ENCODE data around the gene RPL32. TPM values are rescaled to one million over a fixed set of nuclear protein-coding genes. Genes with fewer than 3 reads are reported as not detected.

The RPL32 gene
- polyA plus RNA-seq, 1 of the 3 experiments (the other 2 are of a cell fraction), result 2,311 TPM

DNA sequence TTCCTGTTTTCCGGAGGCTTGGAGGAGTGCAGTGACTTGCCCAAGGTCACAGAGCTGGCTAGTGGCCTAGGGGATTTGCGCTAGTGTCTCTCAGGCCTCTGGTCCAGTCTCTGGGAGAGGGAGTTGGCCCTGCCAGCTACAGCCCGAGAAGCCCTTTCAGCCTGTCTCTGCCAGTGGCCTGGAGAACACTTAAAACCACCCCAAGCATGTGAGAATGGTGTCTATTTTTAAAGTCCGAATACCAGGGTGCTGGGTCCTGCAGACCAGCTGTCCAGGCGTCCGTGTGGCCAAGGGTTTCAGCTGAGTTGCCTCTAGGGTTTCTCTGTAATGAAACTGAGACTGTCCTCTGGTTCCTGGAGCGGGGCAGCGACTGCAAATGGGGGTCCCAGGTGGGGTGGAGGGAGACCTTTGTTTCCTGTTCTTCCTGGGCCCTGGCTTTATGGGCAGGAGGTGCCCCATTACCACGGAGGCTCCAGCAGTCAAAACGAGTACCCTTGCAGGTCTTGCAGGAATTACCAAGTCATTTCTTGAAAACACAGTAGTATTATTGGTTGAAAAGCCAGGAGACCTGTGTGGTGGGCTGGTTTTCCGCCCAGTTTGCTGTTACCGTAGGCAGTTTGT lies 42.7 kb downstream of the RPL32 start:
- Histone ChIP-seq H2AFZ (ENCODE audit: low read depth) (no peak overlapping the region), H3K27me3 (ENCODE audit: insufficient read depth) (no peaks in the 10 kb centered on the region), H3K9ac (no peak overlapping the region), H4K20me1 (ENCODE audit: insufficient read depth) (no peaks in the 10 kb centered on the region), H3K79me2 (ENCODE audit: insufficient read depth) (no peaks in the 10 kb centered on the region), H3K9me3 (no peaks in the 10 kb centered on the region), H3K4me1 (ENCODE audit: control insufficient read depth in 1 of 2, insufficient read depth in 2 of 2, low read depth in 1 of 2, low read length in 1 of 2) (peaks cover 0 to 5% of the 10 kb centered on the region in 2 experiments; a peak in 2 of 4 replicates), H3F3A (replicated peaks; ENCODE audit: insufficient read depth) (peaks cover 3% of the 10 kb centered on the region), H3K27ac (ENCODE audit: low read depth in 2 of 2, low read length in 1 of 2) (no peak overlapping the region), H3K36me3 (replicated peaks in 1 of 2; ENCODE audit: control insufficient read depth in 1 of 2, insufficient read depth in 2 of 2, low read length in 1 of 2) (no peaks in the 10 kb centered on the region), H3K4me2 (no peak overlapping the region), H3K4me3 (ENCODE audit: low read depth in 2 of 2, low read length in 1 of 2) (no peak overlapping the region), H3K9me2 (no peaks in the 10 kb centered on the region)
- ChIA-PET CTCF (interaction anchor here (1.3 to 2.2 kb wide), 4 partner anchors 12 to 78 kb away, joined by 3 to 11 read pairs (median 4); no protein-coding TSS in a partner anchor), POLR2A (interaction anchor here (1.0 kb wide), 1 partner anchor 12 kb away, joined by 3 read pairs; no protein-coding TSS in a partner anchor)
- no peak for TF ChIP-seq MEF2A (IDR thresholded peaks at IDR 0.05; ENCODE audit: borderline replicate concordance, low read depth)
- no peak for TF ChIP-seq RCOR1 (IDR thresholded peaks at IDR 0.05; ENCODE audit: low read length)
- TF ChIP-seq RFX5 (IDR thresholded peaks at IDR 0.05; ENCODE audit: low read length), result no peak
- TF ChIP-seq, protein P1, sequence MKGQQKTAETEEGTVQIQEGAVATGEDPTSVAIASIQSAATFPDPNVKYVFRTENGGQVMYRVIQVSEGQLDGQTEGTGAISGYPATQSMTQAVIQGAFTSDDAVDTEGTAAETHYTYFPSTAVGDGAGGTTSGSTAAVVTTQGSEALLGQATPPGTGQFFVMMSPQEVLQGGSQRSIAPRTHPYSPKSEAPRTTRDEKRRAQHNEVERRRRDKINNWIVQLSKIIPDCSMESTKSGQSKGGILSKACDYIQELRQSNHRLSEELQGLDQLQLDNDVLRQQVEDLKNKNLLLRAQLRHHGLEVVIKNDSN (IDR thresholded peaks at IDR 0.05; ENCODE audit: borderline replicate concordance, low read depth), result no peak
- no peak for TF ChIP-seq FOXM1 (IDR thresholded peaks at IDR 0.05; ENCODE audit: low read depth)
- no peak for TF ChIP-seq MXI1 (IDR thresholded peaks at IDR 0.05; ENCODE audit: low read depth, low read length)
- no peak for TF ChIP-seq SIN3A (IDR thresholded peaks at IDR 0.05; ENCODE audit: borderline replicate concordance, low read depth, low read length)
- TF ChIP-seq TAF1 (IDR thresholded peaks at IDR 0.05; ENCODE audit: borderline replicate concordance, low read depth, low read length), result no peak
- no peak for TF ChIP-seq FOXJ3 (CRISPR knock-in tag; IDR thresholded peaks at IDR 0.05)
- no peak for DNase-seq
- 76% methylated on average over 7 of the region's 12 CpGs for WGBS (ENCODE audit: low lambda C conversion rate)

DNA sequence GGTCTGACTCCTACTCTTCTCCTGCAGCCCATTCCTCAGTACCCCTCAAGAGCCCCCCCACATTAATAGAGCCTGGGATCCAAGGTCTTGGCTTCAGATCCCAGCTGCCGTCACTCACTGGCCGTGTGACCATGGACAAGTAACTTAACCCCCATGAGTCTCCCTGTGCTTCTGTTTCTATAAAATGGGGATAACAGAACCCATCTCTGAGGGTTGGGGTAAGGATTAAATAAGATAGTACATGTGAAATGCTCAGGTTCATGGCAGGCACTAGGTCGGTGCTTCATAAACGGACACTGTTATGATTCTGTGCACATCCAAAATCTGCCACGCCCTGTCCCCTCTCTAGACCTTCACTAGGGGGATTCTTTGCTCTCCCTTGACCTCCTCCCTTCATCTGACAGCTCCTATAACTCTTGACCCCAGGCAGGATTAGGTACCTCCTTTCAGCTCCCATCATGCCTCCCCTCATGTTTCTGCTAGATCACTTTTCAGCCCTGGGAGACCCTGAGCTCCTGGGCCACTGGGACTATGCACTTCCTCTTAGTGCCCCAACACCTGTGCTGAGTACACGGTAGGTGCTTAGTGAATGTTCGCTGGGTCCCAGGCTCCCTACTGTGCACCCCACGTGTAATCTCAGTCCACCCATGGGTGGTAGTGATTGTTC lies 43.3 kb downstream of the RPL32 start:
- H3K4me3 ChIP-seq (ENCODE audit: low read depth in 2 of 2, low read length in 1 of 2), result no peak overlapping the region
- H3K9ac ChIP-seq, result no peak overlapping the region
- H2AFZ ChIP-seq (ENCODE audit: low read depth), result no peak overlapping the region
- no peaks in the 10 kb centered on the region for H3K9me3 ChIP-seq
- H3K4me1 ChIP-seq (ENCODE audit: control insufficient read depth in 1 of 2, insufficient read depth in 2 of 2, low read depth in 1 of 2, low read length in 1 of 2), result peaks cover 0 to 5% of the 10 kb centered on the region in 2 experiments; a peak in 2 of 4 replicates
- H3K27me3 ChIP-seq (ENCODE audit: insufficient read depth), result no peaks in the 10 kb centered on the region
- H3K79me2 ChIP-seq (ENCODE audit: insufficient read depth), result no peaks in the 10 kb centered on the region
- H3F3A ChIP-seq (replicated peaks; ENCODE audit: insufficient read depth), result peaks cover 3% of the 10 kb centered on the region
- H3K36me3 ChIP-seq (replicated peaks in 1 of 2; ENCODE audit: control insufficient read depth in 1 of 2, insufficient read depth in 2 of 2, low read length in 1 of 2), result no peaks in the 10 kb centered on the region
- no peak for DNase-seq
- no peak overlapping the region for H3K4me2 ChIP-seq
- TF ChIP-seq FOXJ3 (CRISPR knock-in tag; IDR thresholded peaks at IDR 0.05), result no peak
- no peak for TF ChIP-seq EP300 (IDR thresholded peaks at IDR 0.05; ENCODE audit: borderline replicate concordance in 1 of 2, low read depth in 1 of 2, low read length in 1 of 2)
- TF ChIP-seq FOXM1 (IDR thresholded peaks at IDR 0.05; ENCODE audit: low read depth), result no peak
- TF ChIP-seq, protein P1 (IDR thresholded peaks at IDR 0.05; ENCODE audit: borderline replicate concordance, low read depth), result no peak
- TF ChIP-seq, protein P2, sequence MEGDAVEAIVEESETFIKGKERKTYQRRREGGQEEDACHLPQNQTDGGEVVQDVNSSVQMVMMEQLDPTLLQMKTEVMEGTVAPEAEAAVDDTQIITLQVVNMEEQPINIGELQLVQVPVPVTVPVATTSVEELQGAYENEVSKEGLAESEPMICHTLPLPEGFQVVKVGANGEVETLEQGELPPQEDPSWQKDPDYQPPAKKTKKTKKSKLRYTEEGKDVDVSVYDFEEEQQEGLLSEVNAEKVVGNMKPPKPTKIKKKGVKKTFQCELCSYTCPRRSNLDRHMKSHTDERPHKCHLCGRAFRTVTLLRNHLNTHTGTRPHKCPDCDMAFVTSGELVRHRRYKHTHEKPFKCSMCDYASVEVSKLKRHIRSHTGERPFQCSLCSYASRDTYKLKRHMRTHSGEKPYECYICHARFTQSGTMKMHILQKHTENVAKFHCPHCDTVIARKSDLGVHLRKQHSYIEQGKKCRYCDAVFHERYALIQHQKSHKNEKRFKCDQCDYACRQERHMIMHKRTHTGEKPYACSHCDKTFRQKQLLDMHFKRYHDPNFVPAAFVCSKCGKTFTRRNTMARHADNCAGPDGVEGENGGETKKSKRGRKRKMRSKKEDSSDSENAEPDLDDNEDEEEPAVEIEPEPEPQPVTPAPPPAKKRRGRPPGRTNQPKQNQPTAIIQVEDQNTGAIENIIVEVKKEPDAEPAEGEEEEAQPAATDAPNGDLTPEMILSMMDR (IDR thresholded peaks at IDR 0.05), result no peak
- TF ChIP-seq, protein P3, sequence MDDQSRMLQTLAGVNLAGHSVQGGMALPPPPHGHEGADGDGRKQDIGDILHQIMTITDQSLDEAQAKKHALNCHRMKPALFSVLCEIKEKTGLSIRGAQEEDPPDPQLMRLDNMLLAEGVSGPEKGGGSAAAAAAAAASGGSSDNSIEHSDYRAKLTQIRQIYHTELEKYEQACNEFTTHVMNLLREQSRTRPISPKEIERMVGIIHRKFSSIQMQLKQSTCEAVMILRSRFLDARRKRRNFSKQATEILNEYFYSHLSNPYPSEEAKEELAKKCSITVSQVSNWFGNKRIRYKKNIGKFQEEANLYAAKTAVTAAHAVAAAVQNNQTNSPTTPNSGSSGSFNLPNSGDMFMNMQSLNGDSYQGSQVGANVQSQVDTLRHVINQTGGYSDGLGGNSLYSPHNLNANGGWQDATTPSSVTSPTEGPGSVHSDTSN (IDR thresholded peaks at IDR 0.05), result no peak
- no peak for TF ChIP-seq ELF1 (IDR thresholded peaks at IDR 0.05)
- TF ChIP-seq CHD2 (IDR thresholded peaks at IDR 0.05; ENCODE audit: low read length, partially characterized antibody), result no peak
- no peak for TF ChIP-seq MXI1 (IDR thresholded peaks at IDR 0.05; ENCODE audit: low read depth, low read length)
- TF ChIP-seq RAD21 (IDR thresholded peaks at IDR 0.05; ENCODE audit: low read length), result no peak
- no peak for TF ChIP-seq TCF12 (IDR thresholded peaks at IDR 0.05)
- TF ChIP-seq, protein P4, sequence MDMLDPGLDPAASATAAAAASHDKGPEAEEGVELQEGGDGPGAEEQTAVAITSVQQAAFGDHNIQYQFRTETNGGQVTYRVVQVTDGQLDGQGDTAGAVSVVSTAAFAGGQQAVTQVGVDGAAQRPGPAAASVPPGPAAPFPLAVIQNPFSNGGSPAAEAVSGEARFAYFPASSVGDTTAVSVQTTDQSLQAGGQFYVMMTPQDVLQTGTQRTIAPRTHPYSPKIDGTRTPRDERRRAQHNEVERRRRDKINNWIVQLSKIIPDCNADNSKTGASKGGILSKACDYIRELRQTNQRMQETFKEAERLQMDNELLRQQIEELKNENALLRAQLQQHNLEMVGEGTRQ (IDR thresholded peaks at IDR 0.05; ENCODE audit: borderline replicate concordance, low read depth, low read length), result no peak
- TF ChIP-seq SIN3A (IDR thresholded peaks at IDR 0.05; ENCODE audit: borderline replicate concordance, low read depth, low read length), result no peak
- no peak for TF ChIP-seq FOSL2 (IDR thresholded peaks at IDR 0.05; ENCODE audit: borderline replicate concordance, low read depth)
- no peak for TF ChIP-seq GATA2 (CRISPR knock-in tag; IDR thresholded peaks at IDR 0.05)
- CTCF ChIA-PET, result interaction anchor here (0.6 to 2.2 kb wide), 6 partner anchors 12 to 295 kb away, joined by 3 to 11 read pairs (median 4); no protein-coding TSS in a partner anchor
- 80% methylated on average over 7 of the region's 8 CpGs for WGBS (ENCODE audit: low lambda C conversion rate)
- POLR2A ChIA-PET, result interaction anchor here (1.0 kb wide), 1 partner anchor 12 kb away, joined by 3 read pairs; no protein-coding TSS in a partner anchor
- no peaks in the 10 kb centered on the region for H4K20me1 ChIP-seq (ENCODE audit: insufficient read depth)
- no peaks in the 10 kb centered on the region for H3K9me2 ChIP-seq
- no peak overlapping the region for H3K27ac ChIP-seq (ENCODE audit: low read depth in 2 of 2, low read length in 1 of 2)

All from SK-N-SH (cell line).